Gastroesophageal sphincter (tissue), 4 donors: Measurements from ENCODE around the gene AGBL1. TPM values are rescaled to one million over a fixed set of nuclear protein-coding genes. Genes with fewer than 3 reads are reported as not detected.
"Not testable (repeated sequence)": the region's sequence is repeated elsewhere in the genome, so short reads cannot be mapped to it uniquely, and the experiment has no call there.

ENCODE experiments used
- ATAC-seq: fragments of 150-250 bp; one replicate; pipeline ENCODE4 v1.9.1; 2016; ENCODE audit warnings: mild to moderate bottlenecking, moderate library complexity
- H3K27ac ChIP-seq, 4 donors: fragments of 200-600 bp; sonication (generic) in 3 of 4; 1 replicate in 3 of 4; 2 replicates in 1 of 4; pipeline ENCODE4 v1.5.1; 2016 to 2019
- H3K27me3 ChIP-seq: fragments of 200-600 bp; sonication (generic); one replicate; pipeline ENCODE4 v1.5.1; 2019
- H3K36me3 ChIP-seq, 2 donors: fragments of 200-600 bp; sonication (generic); one replicate each; pipeline ENCODE4 v1.5.1; 2019; ENCODE audit warnings: control low read depth in 1 of 2
- H3K4me1 ChIP-seq, 3 donors: fragments of 200-600 bp; sonication (generic); 1 replicate in 2 of 3; 2 replicates in 1 of 3; pipeline ENCODE4 v1.5.1; 2016 to 2019; ENCODE audit warnings: control low read depth in 2 of 3
- H3K4me3 ChIP-seq, 2 donors: fragments of 200-600 bp; sonication (generic); one replicate each; pipeline ENCODE4 v1.5.1; 2019; ENCODE audit warnings: mild to moderate bottlenecking in 1 of 2, moderate library complexity in 1 of 2
- H3K9me3 ChIP-seq, 3 donors: fragments of 200-600 bp; sonication (generic); one replicate each; pipeline ENCODE4 v1.5.1; 2017 to 2019; ENCODE audit warnings: control low read depth in 2 of 3
- CTCF ChIP-seq, 4 experiments: fragments of 200-600 bp in 2 of 4; fragments of 450-650 bp in 2 of 4; sonication (generic) in 1 of 4; IDR thresholded peaks; one replicate each; pipeline ENCODE4 v1.5.1; 2017 to 2019; ENCODE audit warnings: antibody characterized with exemption in 4 of 4, mild to moderate bottlenecking in 2 of 4, moderate library complexity in 2 of 4
- EP300 ChIP-seq: sonication (generic); formaldehyde crosslinking; IDR thresholded peaks from one replicate; pipeline ENCODE4 v1.6.1; 2017; ENCODE audit warnings: antibody characterized with exemption, mild to moderate bottlenecking
- POLR2A ChIP-seq, 2 donors: fragments of 450-650 bp; IDR thresholded peaks; one replicate each; pipeline ENCODE4 v1.6.1; 2017; ENCODE audit warnings: antibody characterized with exemption in 2 of 2, mild to moderate bottlenecking in 2 of 2, moderate library complexity in 1 of 2
- POLR2AphosphoS5 ChIP-seq: sonication (generic); formaldehyde crosslinking; IDR thresholded peaks from one replicate; pipeline ENCODE4 v1.6.1; 2017; ENCODE audit warnings: antibody characterized with exemption
- WGBS, 2 donors: methylation state at CpG; one replicate each; pipeline ENCODE4 v1.1.5; 2018; ENCODE audit warnings: low coverage in 1 of 2; 5-methylcytosine and 5-hydroxymethylcytosine counted together
- total RNA-seq, 4 donors: library from RNA; depleted of rRNA; stranded (reverse); fragments of >200 nt; gene quantifications; one replicate each; pipeline ENCODE4 v1.1.0, GENCODE V29; 2016

Gene AGBL1
- total RNA-seq, 4 donors from 2014 or later: 0.12 to 0.13 TPM; not detected in 2

- Histone ChIP-seq H3K4me1 (no peaks in the 10 kb centered on the region), H3K27me3 (no peaks in the 10 kb centered on the region), H3K27ac (no peak overlapping the region), H3K36me3 (no peaks in the 10 kb centered on the region), H3K9me3 (no peaks in the 10 kb centered on the region), H3K4me3 (no peak overlapping the region)
- no peak for ATAC-seq
- 30% methylated on average over 2 of the region's 2 CpGs; no CpG with 5 or more reads in 1 of the 2 donors for WGBS, 2 donors
- TF ChIP-seq POLR2AphosphoS5 (no peak), POLR2A (IDR thresholded peaks at IDR 0.05) (no peak), CTCF (IDR thresholded peaks at IDR 0.05) (no peak), EP300 (no peak)
Measured at GRCh38 chr15:86444527-86444926, 364.9 kb downstream of the AGBL1 start.

- no peaks in the 10 kb centered on the region for H3K4me1 ChIP-seq
- no peaks in the 10 kb centered on the region for H3K27me3 ChIP-seq
- H3K27ac ChIP-seq: no peak overlapping the region
- TF ChIP-seq POLR2AphosphoS5: no peak
- TF ChIP-seq CTCF (IDR thresholded peaks at IDR 0.05): no peak
- no peak for TF ChIP-seq EP300
- no peak for TF ChIP-seq POLR2A (IDR thresholded peaks at IDR 0.05)
- ATAC-seq: no peak
- H3K4me3 ChIP-seq: no peak overlapping the region
- H3K9me3 ChIP-seq: no peaks in the 10 kb centered on the region
- 16 to 20% methylated on average over 4 to 6 of the region's 6 CpGs for WGBS, 2 donors
- no peaks in the 10 kb centered on the region for H3K36me3 ChIP-seq
Measured at GRCh38 chr15:86445579-86446252, 366.0 kb downstream of the AGBL1 start.

GRCh38 chr15:86446253-86446640 lies 366.6 kb downstream of the AGBL1 start:
- TF ChIP-seq EP300 (no peak), CTCF (IDR thresholded peaks at IDR 0.05) (no peak), POLR2AphosphoS5 (no peak), POLR2A (IDR thresholded peaks at IDR 0.05) (no peak)
- no peak for ATAC-seq
- 38 to 57% methylated on average over 1 of the region's 2 CpGs for WGBS, 2 donors

GRCh38 chr15:86465470-86466039 lies 385.9 kb downstream of the AGBL1 start:
- not testable (repeated sequence) for H3K4me1 ChIP-seq, H3K36me3 ChIP-seq, H3K27ac ChIP-seq, H3K4me3 ChIP-seq, H3K27me3 ChIP-seq, ATAC-seq
- WGBS, 2 donors: 85 to 89% methylated on average over 6 to 8 of the region's 8 CpGs
- peaks cover 0 to 36% (median 0%) of the 10 kb centered on the region in 3 donors for H3K9me3 ChIP-seq

More at GRCh38 chr15:86446253-86446640, 366.6 kb downstream of the AGBL1 start:
- Histone ChIP-seq H3K4me1 (no peaks in the 10 kb centered on the region), H3K4me3 (no peak overlapping the region), H3K27me3 (no peaks in the 10 kb centered on the region), H3K36me3 (no peaks in the 10 kb centered on the region), H3K27ac (no peak overlapping the region), H3K9me3 (no peaks in the 10 kb centered on the region)

- no peak overlapping the region for H3K27ac ChIP-seq
- H3K4me3 ChIP-seq: no peak overlapping the region
- H3K27me3 ChIP-seq: no peaks in the 10 kb centered on the region
- no peak for TF ChIP-seq EP300
- no peak for TF ChIP-seq POLR2A (IDR thresholded peaks at IDR 0.05)
- no peak for TF ChIP-seq CTCF (IDR thresholded peaks at IDR 0.05)
- H3K36me3 ChIP-seq: no peaks in the 10 kb centered on the region
- ATAC-seq: no peak
- WGBS, 2 donors: 66% methylated on average over 2 of the region's 2 CpGs
- H3K9me3 ChIP-seq: no peaks in the 10 kb centered on the region
- H3K4me1 ChIP-seq: no peaks in the 10 kb centered on the region
Measured at GRCh38 chr15:86481720-86482119, 402.0 kb downstream of the AGBL1 start.
